Muscle layer of duodenum (tissue), 2 donors: ENCODE results near the gene SF3B3.

ENCODE experiments used
- H3K27ac ChIP-seq: one replicate; pipeline ENCODE4 v1.7.0; 2013; ENCODE audit warnings: mild to moderate bottlenecking, low read length
- H3K27me3 ChIP-seq: one replicate; pipeline ENCODE4 v1.7.0; 2013; ENCODE audit warnings: low read depth, mild to moderate bottlenecking, control low read depth, low read length
- H3K36me3 ChIP-seq, 2 donors: one replicate each; pipeline ENCODE4 v1.7.0; 2013; ENCODE audit warnings: low read length in 2 of 2, control low read depth in 1 of 2, mild to moderate bottlenecking in 1 of 2; ENCODE audit not compliant: insufficient read depth in 2 of 2, control insufficient read depth in 1 of 2
- H3K4me1 ChIP-seq, 2 donors: one replicate each; pipeline ENCODE4 v1.7.0; 2013; ENCODE audit warnings: low read length in 2 of 2, mild to moderate bottlenecking in 2 of 2, control low read depth in 1 of 2, moderate library complexity in 1 of 2; ENCODE audit not compliant: insufficient read depth in 2 of 2, control insufficient read depth in 1 of 2
- H3K4me3 ChIP-seq, 2 donors: one replicate each; pipeline ENCODE4 v1.7.0; 2013; ENCODE audit warnings: low read length in 2 of 2, low read depth in 1 of 2, mild to moderate bottlenecking in 1 of 2
- H3K9me3 ChIP-seq, 2 donors: one replicate each; pipeline ENCODE4 v1.7.0; 2013; ENCODE audit warnings: low read length in 2 of 2, control low read depth in 1 of 2, mild to moderate bottlenecking in 1 of 2; ENCODE audit not compliant: control insufficient read depth in 1 of 2
- donor health status: healthy.

The SF3B3 gene

DNA sequence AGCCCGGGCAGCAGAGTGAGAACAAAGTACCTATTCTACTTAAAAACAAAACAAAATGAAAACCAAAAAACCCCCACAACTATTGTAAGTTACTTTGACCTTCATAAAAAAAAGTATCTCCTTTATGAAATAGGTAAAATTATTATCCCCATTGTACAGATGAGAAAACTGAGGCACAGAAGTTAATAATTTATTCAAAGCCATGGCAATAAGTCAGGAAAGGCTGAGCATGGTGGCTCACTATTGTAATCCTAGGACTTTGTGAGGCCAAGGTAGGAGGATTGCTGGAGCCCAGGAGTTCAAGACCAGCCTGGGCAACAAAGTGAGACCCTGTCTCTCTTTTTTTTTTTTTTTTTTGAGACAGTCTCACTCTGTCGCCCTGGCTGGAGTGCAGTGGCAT lies 38.7 kb upstream of the SF3B3 start:
- Histone ChIP-seq H3K27me3 (no peaks in the 10 kb centered on the region), H3K4me3 (no peak overlapping the region), H3K27ac (no peak overlapping the region), H3K4me1 (no peaks in the 10 kb centered on the region), H3K36me3 (peaks cover 36 to 39% of the 10 kb centered on the region in 2 donors), H3K9me3 (no peaks in the 10 kb centered on the region)

DNA sequence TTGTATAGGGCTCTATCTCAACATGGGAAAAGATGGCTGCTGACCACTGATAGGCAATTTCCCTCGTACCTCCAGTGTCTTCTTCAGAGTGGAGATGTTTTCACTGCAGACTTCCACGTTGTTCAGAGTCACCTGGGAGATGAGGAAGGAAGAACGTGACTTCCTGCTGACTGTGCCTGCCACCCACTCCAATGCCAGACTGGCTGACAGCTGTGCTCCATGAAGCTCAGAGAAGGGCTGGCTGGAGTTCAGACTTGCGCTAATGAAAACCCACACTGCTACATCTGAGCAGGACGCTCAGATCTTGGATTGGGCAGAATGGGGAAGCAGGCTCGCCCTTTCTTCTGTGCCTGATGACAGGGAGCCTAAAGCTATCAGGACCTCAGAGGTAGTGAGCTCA lies 33.4 kb upstream of the SF3B3 start:
- Histone ChIP-seq H3K27me3 (no peaks in the 10 kb centered on the region), H3K9me3 (no peaks in the 10 kb centered on the region), H3K27ac (no peak overlapping the region), H3K4me1 (no peaks in the 10 kb centered on the region), H3K36me3 (peaks cover 19 to 25% of the 10 kb centered on the region in 2 donors), H3K4me3 (no peak overlapping the region)

DNA sequence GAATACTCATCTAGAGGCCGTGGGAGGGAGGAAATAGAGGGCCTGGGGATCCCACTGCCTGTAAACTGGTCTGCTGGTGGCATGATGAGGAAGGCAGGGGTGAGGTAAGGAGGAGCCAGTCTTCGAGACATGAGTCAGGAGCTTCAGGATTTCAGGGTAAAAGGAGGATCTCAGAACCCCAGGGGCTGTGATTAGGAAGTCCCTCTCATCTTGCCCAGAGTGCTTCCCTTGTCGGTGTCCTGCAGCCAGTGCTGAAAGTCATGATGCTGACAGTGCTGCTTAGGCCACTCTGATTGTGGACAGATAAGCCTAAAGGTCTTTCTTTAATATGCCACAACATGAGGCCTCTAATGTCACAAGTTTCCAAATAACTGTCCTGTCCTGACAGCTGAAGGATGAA lies 29.8 kb upstream of the SF3B3 start:
- Histone ChIP-seq H3K27me3 (no peaks in the 10 kb centered on the region), H3K9me3 (no peaks in the 10 kb centered on the region), H3K36me3 (peaks cover 45 to 52% of the 10 kb centered on the region in 2 donors), H3K27ac (no peak overlapping the region), H3K4me3 (no peak overlapping the region), H3K4me1 (no peaks in the 10 kb centered on the region)

- Histone ChIP-seq H3K4me3 (no peak overlapping the region), H3K9me3 (no peaks in the 10 kb centered on the region), H3K27ac (no peak overlapping the region), H3K27me3 (no peaks in the 10 kb centered on the region), H3K36me3 (peaks cover 45 to 52% of the 10 kb centered on the region in 2 donors), H3K4me1 (no peaks in the 10 kb centered on the region)
Measured at GRCh38 chr16:70494202-70494770, 29.3 kb upstream of the SF3B3 start.

- no peak overlapping the region for H3K4me3 ChIP-seq
- H3K27ac ChIP-seq, result no peak overlapping the region
- H3K4me1 ChIP-seq, result no peaks in the 10 kb centered on the region
- H3K9me3 ChIP-seq, result no peaks in the 10 kb centered on the region
- H3K36me3 ChIP-seq, result peaks cover 45 to 52% of the 10 kb centered on the region in 2 donors
- H3K27me3 ChIP-seq, result no peaks in the 10 kb centered on the region
Measured at GRCh38 chr16:70494777-70495176, 28.8 kb upstream of the SF3B3 start.

DNA sequence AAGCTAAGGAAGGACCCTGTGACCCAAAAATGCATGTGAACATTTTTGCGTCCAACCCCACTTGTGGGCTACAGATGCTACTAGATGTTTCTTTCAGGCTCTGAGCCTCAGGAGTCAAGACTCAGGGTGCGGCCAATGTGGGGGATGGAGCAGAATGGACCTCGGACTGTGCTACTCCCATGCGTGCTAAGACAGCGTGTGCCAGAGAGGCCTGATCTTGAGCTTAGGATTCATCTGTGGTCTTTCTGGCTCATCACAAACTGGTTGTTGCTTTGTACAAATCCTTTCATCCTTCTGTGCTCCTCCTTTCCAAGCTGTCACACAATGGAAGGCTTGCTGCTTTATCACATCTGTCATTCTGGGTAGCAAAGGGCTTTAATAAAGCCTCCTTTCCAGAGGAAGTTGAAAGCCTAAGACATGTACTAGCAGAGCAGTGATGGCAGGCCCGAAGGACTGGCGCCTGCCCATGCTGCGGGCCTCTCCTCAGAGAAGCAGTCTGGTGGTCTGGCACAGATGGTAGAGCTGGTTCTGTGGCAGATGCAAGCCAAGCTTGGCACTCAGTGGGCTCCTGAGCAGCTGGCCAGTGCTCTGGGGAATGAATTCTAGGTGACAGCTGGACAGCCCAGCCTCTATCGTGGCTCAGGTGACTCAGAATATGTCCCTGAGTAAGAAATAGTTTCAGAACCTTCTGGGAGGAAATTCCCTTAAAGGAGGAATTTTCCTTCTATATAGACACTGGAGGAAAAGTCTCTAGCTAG lies 28.0 kb upstream of the SF3B3 start:
- H3K27ac ChIP-seq, result no peak overlapping the region
- no peak overlapping the region for H3K4me3 ChIP-seq
- no peaks in the 10 kb centered on the region for H3K4me1 ChIP-seq
- H3K27me3 ChIP-seq, result no peaks in the 10 kb centered on the region
- H3K36me3 ChIP-seq, result peaks cover 42 to 52% of the 10 kb centered on the region in 2 donors
- no peaks in the 10 kb centered on the region for H3K9me3 ChIP-seq

GRCh38 chr16:70496513-70496912 lies 27.1 kb upstream of the SF3B3 start:
- Histone ChIP-seq H3K9me3 (no peaks in the 10 kb centered on the region), H3K27me3 (no peaks in the 10 kb centered on the region), H3K36me3 (peaks cover 48 to 52% of the 10 kb centered on the region in 2 donors), H3K4me3 (no peak overlapping the region), H3K27ac (no peak overlapping the region), H3K4me1 (no peaks in the 10 kb centered on the region)

DNA sequence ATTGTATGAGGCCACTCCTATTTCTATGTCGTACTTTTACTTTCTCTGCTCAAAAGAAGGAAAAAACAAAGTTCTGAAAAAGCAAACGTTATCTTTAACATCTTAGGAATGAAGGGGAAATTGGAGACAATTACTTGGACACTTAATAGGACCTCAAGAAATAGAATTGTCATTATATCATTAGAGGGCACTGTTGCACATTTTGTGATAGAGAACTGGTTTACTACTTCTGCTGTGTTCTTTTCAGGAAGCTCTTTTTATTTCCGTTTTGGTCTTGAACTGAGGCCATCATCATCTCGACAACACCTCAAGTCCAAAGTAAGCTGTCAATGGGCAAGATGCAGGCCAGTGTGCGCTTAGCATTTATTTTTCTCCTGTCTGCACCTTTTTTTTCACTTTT lies 14.9 kb upstream of the SF3B3 start:
- peaks cover 36 to 74% of the 10 kb centered on the region in 2 donors for H3K36me3 ChIP-seq
- no peaks in the 10 kb centered on the region for H3K4me1 ChIP-seq
- no peak overlapping the region for H3K4me3 ChIP-seq
- no peaks in the 10 kb centered on the region for H3K9me3 ChIP-seq
- no peak overlapping the region for H3K27ac ChIP-seq
- H3K27me3 ChIP-seq, result no peaks in the 10 kb centered on the region

DNA sequence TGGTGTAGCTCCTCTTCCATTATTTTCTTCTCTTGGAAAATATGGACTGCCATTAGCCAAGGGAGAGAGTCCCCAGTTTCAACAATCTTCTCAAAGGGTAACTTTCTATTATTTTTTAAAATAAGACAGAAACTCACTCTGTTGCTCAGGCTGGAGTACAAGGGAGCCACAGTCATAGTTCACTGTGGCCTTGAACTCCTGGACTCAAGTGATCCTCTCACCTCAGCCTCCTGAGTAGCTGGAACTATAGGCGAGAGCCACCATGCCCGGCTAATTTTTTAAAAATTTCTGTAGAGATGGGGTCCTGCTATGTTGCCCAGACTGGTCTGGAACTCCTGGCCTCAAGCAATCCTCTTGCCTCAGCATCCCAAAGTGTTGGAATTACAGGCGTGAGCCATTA lies 13.4 kb upstream of the SF3B3 start:
- H3K4me3 ChIP-seq, result no peak overlapping the region
- H3K4me1 ChIP-seq, result no peaks in the 10 kb centered on the region
- no peaks in the 10 kb centered on the region for H3K9me3 ChIP-seq
- H3K36me3 ChIP-seq, result peaks cover 36 to 79% of the 10 kb centered on the region in 2 donors
- H3K27me3 ChIP-seq, result no peaks in the 10 kb centered on the region
- no peak overlapping the region for H3K27ac ChIP-seq

DNA sequence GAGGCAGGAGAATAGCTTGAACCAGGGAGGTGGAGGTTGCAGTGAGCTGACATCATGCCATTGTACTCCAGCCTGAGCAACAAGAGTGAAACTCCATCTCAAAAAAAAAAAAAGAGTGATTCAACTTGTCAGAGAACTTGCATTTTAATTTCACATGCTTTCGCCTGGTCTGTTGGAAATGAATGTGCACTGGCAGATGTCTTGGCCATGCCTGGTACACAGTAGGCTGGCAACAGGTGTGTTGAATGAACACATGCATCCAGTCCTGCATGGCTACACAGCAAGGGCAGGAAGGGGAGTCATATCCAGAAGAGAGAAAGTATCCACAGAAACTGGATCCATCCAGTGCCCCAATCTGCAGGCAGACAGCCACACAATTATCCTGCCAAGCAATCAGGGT lies 11.8 kb upstream of the SF3B3 start:
- H3K4me3 ChIP-seq, result no peak overlapping the region
- no peaks in the 10 kb centered on the region for H3K4me1 ChIP-seq
- peaks cover 42 to 91% of the 10 kb centered on the region in 2 donors for H3K36me3 ChIP-seq
- H3K9me3 ChIP-seq, result no peaks in the 10 kb centered on the region
- H3K27ac ChIP-seq, result no peak overlapping the region
- H3K27me3 ChIP-seq, result no peaks in the 10 kb centered on the region

- Histone ChIP-seq H3K4me3 (no peak overlapping the region), H3K36me3 (peaks cover 39 to 91% of the 10 kb centered on the region in 2 donors), H3K9me3 (no peaks in the 10 kb centered on the region), H3K4me1 (no peaks in the 10 kb centered on the region), H3K27me3 (no peaks in the 10 kb centered on the region), H3K27ac (no peak overlapping the region)
Measured at GRCh38 chr16:70512456-70512855, 11.2 kb upstream of the SF3B3 start.
